Left forelimb (tissue), 1 donor: ENCODE data around the gene BANF1.
"Not testable (repeated sequence)": the region's sequence is repeated elsewhere in the genome, so short reads cannot be mapped to it uniquely, and the experiment has no call there.

Experiments used
- DNase-seq: peaks from one replicate; pipeline ENCODE4 v3.0.0-alpha.2; 2018; ENCODE audit warnings: low spot score

BANF1 gene

GRCh38 chr11:65978391-65979238, 23.7 kb upstream of the BANF1 start:
- DNase-seq: no peak

- DNase-seq: no peak
These were observed 23.0 kb upstream of the BANF1 start for GRCh38 chr11:65979261-65979759.

GRCh38 chr11:65981101-65981740, 21.1 kb upstream of the BANF1 start:
- no peak for DNase-seq

GRCh38 chr11:65981972-65982823, 20.1 kb upstream of the BANF1 start:
- no peak for DNase-seq

- no peak for DNase-seq
These were observed 19.3 kb upstream of the BANF1 start for GRCh38 chr11:65982824-65983588.

GRCh38 chr11:65983589-65983987, 18.7 kb upstream of the BANF1 start:
- DNase-seq: no peak

- no peak for DNase-seq
These were observed 15.0 kb upstream of the BANF1 start for GRCh38 chr11:65987336-65987735.

GRCh38 chr11:65988791-65989592, 13.3 kb upstream of the BANF1 start:
- peak; percentile 89 for DNase-seq

GRCh38 chr11:65992056-65992455, 10.2 kb upstream of the BANF1 start:
- DNase-seq: no peak

- no peak for DNase-seq
These were observed 5.0 kb upstream of the BANF1 start for GRCh38 chr11:65997286-65997685.

GRCh38 chr11:66002648-66003225, 434 bp downstream of the BANF1 start:
- no peak for DNase-seq

- DNase-seq: no peak
These were observed 988 bp downstream of the BANF1 start for GRCh38 chr11:66003291-66003690.

- no peak for DNase-seq
These were observed 1.9 kb downstream of the BANF1 start for GRCh38 chr11:66004186-66004585.

- DNase-seq: no peak
These were observed 4.0 kb downstream of the BANF1 start for GRCh38 chr11:66006134-66006890.

- DNase-seq: no peak
These were observed 4.5 kb downstream of the BANF1 start for GRCh38 chr11:66006891-66007176.

GRCh38 chr11:66007201-66007634, 4.9 kb downstream of the BANF1 start:
- DNase-seq: no peak

- DNase-seq: no peak
These were observed 5.8 kb downstream of the BANF1 start for GRCh38 chr11:66008095-66008467.

- no peak for DNase-seq
These were observed 6.3 kb downstream of the BANF1 start for GRCh38 chr11:66008468-66009101.

GRCh38 chr11:66010036-66010435, 7.7 kb downstream of the BANF1 start:
- DNase-seq: not testable (repeated sequence)
